Sigmoid colon (tissue), 7 donors: Measurements from ENCODE around the gene BIN1. TPM values are rescaled to one million over a fixed set of nuclear protein-coding genes. Genes with fewer than 3 reads are reported as not detected.

Source experiments
- DNase-seq: peaks from one replicate; pipeline ENCODE4 v3.0.0-alpha.2; 2019
- H3K27ac ChIP-seq, 4 donors: fragments of 200-600 bp; sonication (generic); one replicate each; pipeline ENCODE4 v1.5.1; 2016 to 2019; ENCODE audit warnings: mild to moderate bottlenecking in 1 of 4
- H3K27me3 ChIP-seq, 3 donors: fragments of 200-600 bp; sonication (generic); one replicate each; pipeline ENCODE4 v1.5.1; 2019; ENCODE audit warnings: mild to moderate bottlenecking in 1 of 3
- H3K36me3 ChIP-seq, 4 donors: fragments of 200-600 bp; sonication (generic); one replicate each; pipeline ENCODE4 v1.5.1; 2016 to 2019
- H3K4me1 ChIP-seq, 4 donors: fragments of 200-600 bp; sonication (generic); one replicate each; pipeline ENCODE4 v1.5.1; 2017 to 2019
- H3K4me3 ChIP-seq, 4 donors: fragments of 200-600 bp; sonication (generic); one replicate each; pipeline ENCODE4 v1.5.1; 2017 to 2019; ENCODE audit warnings: mild to moderate bottlenecking in 2 of 4, moderate library complexity in 1 of 4
- H3K9me3 ChIP-seq, 4 donors: fragments of 200-600 bp in 3 of 4; sonication (generic) in 3 of 4; one replicate each; pipeline versions ENCODE4 v1.5.1 to v1.6.1; 2013 to 2019
- EP300 ChIP-seq, 4 donors: sonication (generic); formaldehyde crosslinking; IDR thresholded peaks; one replicate each; pipeline ENCODE4 v1.6.1; 2017; ENCODE audit warnings: antibody characterized with exemption in 4 of 4
- POLR2A ChIP-seq, 2 donors: fragments of 450-650 bp; IDR thresholded peaks; one replicate each; pipeline ENCODE4 v1.6.1; 2016; ENCODE audit warnings: antibody characterized with exemption in 2 of 2, mild to moderate bottlenecking in 2 of 2, moderate library complexity in 2 of 2
- POLR2AphosphoS5 ChIP-seq, 4 donors: sonication (generic); formaldehyde crosslinking; IDR thresholded peaks; one replicate each; pipeline ENCODE4 v1.6.1; 2017; ENCODE audit warnings: antibody characterized with exemption in 4 of 4
- WGBS, 2 donors: extraction: QIAGEN DNeasy Blood & Tissue Kit; methylation state at CpG; one replicate each; pipeline ENCODE4 v1.1.7; 2013; 5-methylcytosine and 5-hydroxymethylcytosine counted together
- intact Hi-C: fragments of 100-400 bp; cut with DNase I; formaldehyde crosslinking; loops from one replicate; pipeline ENCODE4 v1.15.1; 2023
- polyA plus RNA-seq, 3 donors: library from polyadenylated mRNA; stranded (reverse); fragments of 200-250 nt; gene quantifications; one replicate each; pipeline ENCODE4 v1.2.3, GENCODE V29; 2013
- total RNA-seq, 4 donors: library from RNA; depleted of rRNA; stranded (reverse); fragments of >200 nt; gene quantifications; one replicate each; pipeline ENCODE4 v1.1.0, GENCODE V29; 2016
- TF ChIP-seq, protein P1 (sequence below), 4 experiments: fragments of 450-650 bp in 3 of 4; fragments of 200-600 bp in 1 of 4; IDR thresholded peaks; one replicate each; pipeline ENCODE4 v1.5.1; 2016 to 2019; ENCODE audit warnings: antibody characterized with exemption in 4 of 4, mild to moderate bottlenecking in 3 of 4, moderate library complexity in 2 of 4
- donor health status: healthy with polysubstance abuse.
- donor health status: Bipolar disorder and iron deficiency.
- donor health status: healthy.

The BIN1 gene
- total and polyA plus RNA-seq, 7 donors, result 20.3 to 57.9 (median 38.2) TPM

DNA sequence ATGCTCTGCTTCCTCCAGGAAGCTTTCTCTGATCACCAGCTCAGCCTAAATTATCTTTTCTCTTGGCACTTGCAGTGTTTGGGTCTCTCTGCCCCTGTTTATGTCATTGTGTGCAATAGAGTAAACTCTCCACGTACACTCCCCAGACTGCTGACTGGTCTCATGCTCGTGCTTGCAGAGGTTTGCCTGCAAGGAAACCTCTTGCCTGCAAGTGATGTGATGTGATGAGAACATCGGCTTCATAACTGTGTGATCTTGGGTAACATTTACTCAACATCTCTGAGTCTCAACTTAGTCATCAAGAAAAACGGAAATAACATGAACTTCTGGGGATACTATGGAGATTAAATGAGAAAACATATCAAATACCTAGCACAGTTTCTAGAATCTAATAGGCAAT, 92.3 kb downstream of the BIN1 start:
- Histone ChIP-seq H3K27me3 (no peaks in the 10 kb centered on the region), H3K4me1 (peaks cover 0 to 11% (median 5%) of the 10 kb centered on the region in 4 donors), H3K27ac (no peak overlapping the region), H3K9me3 (no peaks in the 10 kb centered on the region), H3K36me3 (no peaks in the 10 kb centered on the region), H3K4me3 (no peak overlapping the region)
- no peak for DNase-seq
- intact Hi-C loops, result no loop called here
- WGBS, 2 donors, result 72 to 77% methylated on average over 4 of the region's 4 CpGs
- TF ChIP-seq, protein P1, sequence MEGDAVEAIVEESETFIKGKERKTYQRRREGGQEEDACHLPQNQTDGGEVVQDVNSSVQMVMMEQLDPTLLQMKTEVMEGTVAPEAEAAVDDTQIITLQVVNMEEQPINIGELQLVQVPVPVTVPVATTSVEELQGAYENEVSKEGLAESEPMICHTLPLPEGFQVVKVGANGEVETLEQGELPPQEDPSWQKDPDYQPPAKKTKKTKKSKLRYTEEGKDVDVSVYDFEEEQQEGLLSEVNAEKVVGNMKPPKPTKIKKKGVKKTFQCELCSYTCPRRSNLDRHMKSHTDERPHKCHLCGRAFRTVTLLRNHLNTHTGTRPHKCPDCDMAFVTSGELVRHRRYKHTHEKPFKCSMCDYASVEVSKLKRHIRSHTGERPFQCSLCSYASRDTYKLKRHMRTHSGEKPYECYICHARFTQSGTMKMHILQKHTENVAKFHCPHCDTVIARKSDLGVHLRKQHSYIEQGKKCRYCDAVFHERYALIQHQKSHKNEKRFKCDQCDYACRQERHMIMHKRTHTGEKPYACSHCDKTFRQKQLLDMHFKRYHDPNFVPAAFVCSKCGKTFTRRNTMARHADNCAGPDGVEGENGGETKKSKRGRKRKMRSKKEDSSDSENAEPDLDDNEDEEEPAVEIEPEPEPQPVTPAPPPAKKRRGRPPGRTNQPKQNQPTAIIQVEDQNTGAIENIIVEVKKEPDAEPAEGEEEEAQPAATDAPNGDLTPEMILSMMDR (IDR thresholded peaks at IDR 0.05), result no peak
- TF ChIP-seq POLR2AphosphoS5 (IDR thresholded peaks at IDR 0.05), result no peak
- no peak for TF ChIP-seq EP300 (IDR thresholded peaks at IDR 0.05)
- no peak for TF ChIP-seq POLR2A (IDR thresholded peaks at IDR 0.05)

DNA sequence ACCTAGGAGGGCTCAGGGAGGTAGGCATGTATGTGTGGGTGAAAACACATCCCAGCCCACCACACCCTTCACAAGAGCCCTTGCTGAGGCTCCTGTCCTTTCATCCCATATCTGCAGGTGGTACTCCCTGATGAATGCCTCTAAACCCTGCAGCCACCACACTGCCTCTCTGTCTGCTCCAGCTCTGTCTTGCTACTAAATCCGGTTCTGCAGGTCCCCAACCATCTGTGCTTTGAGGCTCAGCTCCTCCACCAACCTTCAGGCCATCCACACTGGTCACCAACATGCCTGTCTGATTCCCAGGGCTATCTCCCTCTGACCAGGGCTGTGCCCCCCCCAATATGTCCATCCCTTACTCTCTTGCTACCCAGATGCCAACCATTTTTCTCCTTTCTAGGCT, 92.7 kb downstream of the BIN1 start:
- no peaks in the 10 kb centered on the region for H3K9me3 ChIP-seq
- 68 to 72% methylated on average over 1 of the region's 1 CpG for WGBS, 2 donors
- H3K36me3 ChIP-seq, result no peaks in the 10 kb centered on the region
- no peak for DNase-seq
- H3K4me1 ChIP-seq, result peaks cover 0 to 11% (median 5%) of the 10 kb centered on the region in 4 donors
- no peak for TF ChIP-seq EP300 (IDR thresholded peaks at IDR 0.05)
- TF ChIP-seq, protein P1 (IDR thresholded peaks at IDR 0.05), result no peak
- no peak for TF ChIP-seq POLR2AphosphoS5 (IDR thresholded peaks at IDR 0.05)
- TF ChIP-seq POLR2A (IDR thresholded peaks at IDR 0.05), result no peak
- H3K4me3 ChIP-seq, result no peak overlapping the region
- H3K27ac ChIP-seq, result no peak overlapping the region
- H3K27me3 ChIP-seq, result no peaks in the 10 kb centered on the region
- intact Hi-C loops, result no loop called here

DNA sequence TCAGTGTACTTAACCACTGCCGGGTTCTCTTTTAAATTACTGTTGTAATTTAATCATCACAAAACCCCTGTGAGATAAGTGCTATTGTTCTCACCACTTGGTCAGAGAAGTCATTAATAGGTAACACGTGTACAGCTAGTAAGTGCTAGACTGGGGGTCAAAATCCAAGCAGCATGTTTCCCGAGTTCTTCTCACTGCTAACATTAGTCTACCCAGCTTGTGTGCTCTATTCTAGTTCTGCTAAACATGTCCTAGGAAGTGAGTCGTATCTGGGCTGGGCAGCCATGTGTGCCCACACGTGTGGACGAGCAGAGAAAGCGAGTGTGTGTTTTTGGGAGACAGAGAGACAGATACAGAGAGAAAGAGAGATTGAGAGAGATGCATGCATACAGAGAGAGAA, 94.1 kb downstream of the BIN1 start:
- DNase-seq, result no peak
- H3K4me1 ChIP-seq, result peaks cover 0 to 11% (median 5%) of the 10 kb centered on the region in 4 donors
- no peaks in the 10 kb centered on the region for H3K36me3 ChIP-seq
- intact Hi-C loops, result no loop called here
- no peak for TF ChIP-seq EP300 (IDR thresholded peaks at IDR 0.05)
- H3K27me3 ChIP-seq, result no peaks in the 10 kb centered on the region
- H3K27ac ChIP-seq, result no peak overlapping the region
- no peaks in the 10 kb centered on the region for H3K9me3 ChIP-seq
- H3K4me3 ChIP-seq, result no peak overlapping the region
- WGBS, 2 donors, result 66 to 76% methylated on average over 7 of the region's 7 CpGs

DNA sequence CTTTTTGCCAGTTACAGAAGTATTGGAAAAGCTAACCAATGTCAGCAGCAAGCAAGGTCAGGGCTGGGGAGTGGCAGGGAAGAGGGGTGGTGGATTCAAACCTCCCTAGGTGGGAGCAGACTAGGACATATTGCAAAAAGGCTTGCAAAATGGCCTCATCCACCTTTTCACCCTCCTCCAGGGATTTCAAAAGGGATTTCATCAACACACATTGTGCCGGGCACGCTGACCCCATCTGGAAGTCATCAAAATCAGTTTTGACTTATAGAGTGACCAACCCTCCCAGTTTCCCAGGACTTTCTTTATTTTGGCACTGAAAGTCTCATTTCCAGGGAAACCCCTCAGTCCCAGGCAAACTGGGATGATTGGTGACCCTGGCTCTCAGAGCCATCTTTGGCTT, 94.7 kb downstream of the BIN1 start:
- TF ChIP-seq EP300 (IDR thresholded peaks at IDR 0.05) (no peak), POLR2A (IDR thresholded peaks at IDR 0.05) (no peak), POLR2AphosphoS5 (IDR thresholded peaks at IDR 0.05) (no peak)
- WGBS, 2 donors, result 77 to 86% methylated on average over 2 of the region's 2 CpGs
- no peak overlapping the region for H3K4me3 ChIP-seq
- no peak for DNase-seq
- H3K27me3 ChIP-seq, result no peaks in the 10 kb centered on the region
- peaks cover 0 to 11% (median 5%) of the 10 kb centered on the region in 4 donors for H3K4me1 ChIP-seq
- H3K9me3 ChIP-seq, result no peaks in the 10 kb centered on the region
- no peak overlapping the region for H3K27ac ChIP-seq
- intact Hi-C loops, result no loop called here
- no peaks in the 10 kb centered on the region for H3K36me3 ChIP-seq

DNA sequence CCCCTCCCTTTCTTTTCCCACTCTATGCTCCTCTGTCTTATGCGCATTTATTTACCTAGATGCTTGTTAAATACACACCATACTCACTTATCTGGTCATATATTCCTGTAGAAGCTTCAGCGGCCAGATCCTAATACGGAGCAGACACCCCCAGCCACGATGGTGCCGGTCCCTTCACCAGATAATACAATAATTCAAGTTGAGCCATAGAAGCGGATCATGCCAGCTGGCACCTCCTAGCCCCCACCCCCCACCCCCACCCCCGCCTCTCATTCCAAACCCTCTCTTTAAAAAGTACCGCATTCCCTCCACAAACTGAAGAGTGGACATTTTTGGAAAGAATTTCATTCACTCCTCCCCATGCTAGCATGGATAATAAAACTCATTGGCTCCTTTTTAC, 95.2 kb downstream of the BIN1 start:
- Histone ChIP-seq H3K27me3 (no peaks in the 10 kb centered on the region), H3K4me3 (no peak overlapping the region), H3K9me3 (no peaks in the 10 kb centered on the region), H3K27ac (no peak overlapping the region), H3K4me1 (peaks cover 0 to 11% (median 5%) of the 10 kb centered on the region in 4 donors), H3K36me3 (no peaks in the 10 kb centered on the region)
- intact Hi-C loops, result no loop called here
- DNase-seq, result no peak
- TF ChIP-seq POLR2A (IDR thresholded peaks at IDR 0.05), result no peak
- no peak for TF ChIP-seq POLR2AphosphoS5 (IDR thresholded peaks at IDR 0.05)
- TF ChIP-seq EP300 (IDR thresholded peaks at IDR 0.05), result no peak
- TF ChIP-seq, protein P1 (IDR thresholded peaks at IDR 0.05), result no peak
- WGBS, 2 donors, result 76 to 87% methylated on average over 8 of the region's 8 CpGs

DNA sequence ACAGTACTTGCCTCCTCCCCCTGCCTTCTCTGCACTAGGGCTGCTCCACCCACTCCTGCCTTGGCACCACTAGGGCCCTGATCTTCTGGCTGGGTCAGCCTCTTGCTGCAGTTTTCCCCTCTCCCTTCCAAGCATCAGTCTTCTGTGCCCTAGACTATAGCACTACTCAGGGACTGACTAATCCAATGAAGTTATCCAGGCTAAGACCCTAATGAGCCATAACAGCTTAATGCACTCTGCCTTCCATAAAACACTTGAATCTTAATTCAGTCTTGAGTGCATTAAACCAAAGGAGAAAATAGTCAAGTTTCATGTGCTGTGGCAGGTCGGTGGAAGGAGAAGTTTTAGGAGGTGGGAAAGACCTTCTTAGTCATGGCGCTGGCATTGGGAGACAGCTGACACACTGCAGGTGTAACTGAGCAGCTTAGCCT, 95.7 kb downstream of the BIN1 start:
- no peaks in the 10 kb centered on the region for H3K27me3 ChIP-seq
- H3K36me3 ChIP-seq, result no peaks in the 10 kb centered on the region
- H3K27ac ChIP-seq, result no peak overlapping the region
- no peak overlapping the region for H3K4me3 ChIP-seq
- intact Hi-C loops, result no loop called here
- 57 to 87% methylated on average over 2 of the region's 2 CpGs for WGBS, 2 donors
- peaks cover 0 to 11% (median 5%) of the 10 kb centered on the region in 4 donors for H3K4me1 ChIP-seq
- TF ChIP-seq POLR2AphosphoS5 (IDR thresholded peaks at IDR 0.05), result no peak
- no peak for TF ChIP-seq POLR2A (IDR thresholded peaks at IDR 0.05)
- no peak for TF ChIP-seq EP300 (IDR thresholded peaks at IDR 0.05)
- TF ChIP-seq, protein P1 (IDR thresholded peaks at IDR 0.05), result no peak
- no peaks in the 10 kb centered on the region for H3K9me3 ChIP-seq
- no peak for DNase-seq
